KMS-11 (cell line): ENCODE data around the gene PCP4.

Experiments
- H2AFZ ChIP-seq: fragments of 200-600 bp; sonication (generic); 2 replicates; pipeline ENCODE4 v1.6.1; 2016; ENCODE audit warnings: antibody characterized with exemption, mixed run types, low read depth
- H3K27ac ChIP-seq: fragments of 200-600 bp; sonication (generic); 2 replicates; pipeline ENCODE4 v1.6.1; 2016; ENCODE audit warnings: mild to moderate bottlenecking, mixed run types
- H3K27me3 ChIP-seq: fragments of 200-600 bp; sonication (generic); 2 replicates; pipeline ENCODE4 v1.6.1; 2017; ENCODE audit warnings: mild to moderate bottlenecking, low read depth, mixed run types, moderate library complexity; ENCODE audit not compliant: insufficient read depth
- H3K36me3 ChIP-seq: fragments of 200-600 bp; sonication (generic); 2 replicates; pipeline ENCODE4 v1.6.1; 2017; ENCODE audit warnings: mild to moderate bottlenecking, mixed run types; ENCODE audit not compliant: insufficient read depth
- H3K4me1 ChIP-seq: fragments of 200-600 bp; sonication (generic); 2 replicates; pipeline ENCODE4 v1.6.1; 2016; ENCODE audit warnings: mild to moderate bottlenecking, low read depth, mixed run types; ENCODE audit not compliant: poor library complexity, severe bottlenecking
- H3K4me2 ChIP-seq: fragments of 200-600 bp; sonication (generic); 2 replicates; pipeline ENCODE4 v1.7.0; 2016; ENCODE audit warnings: mild to moderate bottlenecking, mixed run types
- H3K4me3 ChIP-seq: fragments of 200-600 bp; sonication (generic); IDR thresholded peaks from 2 replicates; pipeline ENCODE4 v1.6.1; 2017; ENCODE audit warnings: low read depth, low read length, mixed read lengths; ENCODE audit not compliant: insufficient read depth
- H3K79me2 ChIP-seq: fragments of 200-600 bp; sonication (generic); 2 replicates; pipeline ENCODE4 v1.6.1; 2016; ENCODE audit warnings: low read depth, mixed run types; ENCODE audit not compliant: insufficient read depth
- H3K9ac ChIP-seq: fragments of 200-600 bp; sonication (generic); 2 replicates; pipeline ENCODE4 v1.6.1; 2016; ENCODE audit warnings: mild to moderate bottlenecking, mixed run types
- H4K20me1 ChIP-seq: fragments of 200-600 bp; sonication (generic); 2 replicates; pipeline ENCODE4 v1.6.1; 2016; ENCODE audit warnings: mild to moderate bottlenecking, mixed run types; ENCODE audit not compliant: insufficient read depth
- CTCF ChIP-seq: fragments of 200-600 bp; sonication (generic); conservative IDR thresholded peaks from 2 replicates; pipeline ENCODE4 v1.6.1; 2017; ENCODE audit warnings: low read depth, mild to moderate bottlenecking, antibody characterized with exemption, low read length, moderate library complexity, mixed read lengths

PCP4 gene

GRCh38 chr21:39867198-39867650, at the start of gene PCP4:
TSS of gene PCP4 (plus strand) at chr21:39867438. CDS start at chr21:39867502, 64 bp downstream.
- Histone ChIP-seq H3K9ac (no peak within 1 kb of the TSS), H3K79me2 (no peaks in the 10 kb centered on the region), H3K4me3 (no peak within 1 kb of the TSS), H4K20me1 (no peaks in the 10 kb centered on the region), H2AFZ (no peak within 1 kb of the TSS), H3K27me3 (no peaks in the 10 kb centered on the region), H3K36me3 (no peaks in the 10 kb centered on the region), H3K27ac (no peak within 1 kb of the TSS), H3K4me1 (peaks cover 14% of the 10 kb centered on the region), H3K4me2 (no peak within 1 kb of the TSS)
- peak; percentile 98 for TF ChIP-seq CTCF

GRCh38 chr21:39818557-39818956, 48.7 kb upstream of the PCP4 start:
- Histone ChIP-seq H3K4me3 (no peak overlapping the region), H3K4me2 (no peak overlapping the region)

GRCh38 chr21:39822042-39822441, 45.2 kb upstream of the PCP4 start:
- Histone ChIP-seq H3K9ac (no peak overlapping the region), H2AFZ (no peak overlapping the region), H3K27ac (no peak overlapping the region), H3K27me3 (no peaks in the 10 kb centered on the region), H3K4me2 (no peak overlapping the region), H3K4me3 (no peak overlapping the region), H4K20me1 (no peaks in the 10 kb centered on the region), H3K79me2 (no peaks in the 10 kb centered on the region), H3K36me3 (no peaks in the 10 kb centered on the region), H3K4me1 (no peaks in the 10 kb centered on the region)
- TF ChIP-seq CTCF, result no peak

More at GRCh38 chr21:39818557-39818956, 48.7 kb upstream of the PCP4 start:
- Histone ChIP-seq H2AFZ (no peak overlapping the region), H3K79me2 (no peaks in the 10 kb centered on the region), H3K27me3 (no peaks in the 10 kb centered on the region), H3K9ac (no peak overlapping the region), H3K4me1 (no peaks in the 10 kb centered on the region), H3K27ac (no peak overlapping the region), H4K20me1 (no peaks in the 10 kb centered on the region), H3K36me3 (no peaks in the 10 kb centered on the region)
- no peak for TF ChIP-seq CTCF

- Histone ChIP-seq H3K4me2 (no peak overlapping the region), H3K79me2 (no peaks in the 10 kb centered on the region), H3K9ac (no peak overlapping the region), H3K4me1 (no peaks in the 10 kb centered on the region), H3K36me3 (no peaks in the 10 kb centered on the region), H4K20me1 (no peaks in the 10 kb centered on the region), H3K4me3 (no peak overlapping the region), H3K27me3 (no peaks in the 10 kb centered on the region), H3K27ac (no peak overlapping the region), H2AFZ (no peak overlapping the region)
- TF ChIP-seq CTCF, result no peak
These were observed 42.0 kb upstream of the PCP4 start for GRCh38 chr21:39825250-39825649.

GRCh38 chr21:39834543-39834942, 32.7 kb upstream of the PCP4 start:
- Histone ChIP-seq H3K27ac (no peak overlapping the region), H4K20me1 (no peaks in the 10 kb centered on the region), H3K27me3 (no peaks in the 10 kb centered on the region), H3K4me1 (no peaks in the 10 kb centered on the region), H3K9ac (no peak overlapping the region), H3K4me2 (no peak overlapping the region), H2AFZ (no peak overlapping the region), H3K36me3 (no peaks in the 10 kb centered on the region), H3K79me2 (no peaks in the 10 kb centered on the region), H3K4me3 (no peak overlapping the region)
- TF ChIP-seq CTCF, result no peak
